Transverse colon (tissue), 4 donors: Measurements from ENCODE around the gene UBR7.

Experiments
- EP300 ChIP-seq: sonication (generic); formaldehyde crosslinking; IDR thresholded peaks from one replicate; pipeline ENCODE4 v1.6.1; 2017; ENCODE audit warnings: antibody characterized with exemption, low read depth
- POLR2A ChIP-seq: fragments of 450-650 bp; IDR thresholded peaks from one replicate; pipeline ENCODE4 v1.6.1; 2016; ENCODE audit warnings: antibody characterized with exemption, mild to moderate bottlenecking, moderate library complexity
- POLR2AphosphoS5 ChIP-seq, 3 donors: sonication (generic); formaldehyde crosslinking; IDR thresholded peaks; one replicate each; pipeline ENCODE4 v1.6.1; 2016; ENCODE audit warnings: antibody characterized with exemption in 3 of 3
- TF ChIP-seq, protein P1 (sequence below), 5 experiments: fragments of 200-600 bp in 3 of 5; fragments of 450-650 bp in 2 of 5; sonication (generic) in 3 of 5; IDR thresholded peaks; 1 replicate in 2 of 5; 2 replicates in 3 of 5; pipeline ENCODE4 v1.5.1; 2016 to 2017; ENCODE audit warnings: antibody characterized with exemption in 5 of 5, inconsistent platforms in 3 of 5, mild to moderate bottlenecking in 2 of 5, moderate library complexity in 1 of 5

DNA sequence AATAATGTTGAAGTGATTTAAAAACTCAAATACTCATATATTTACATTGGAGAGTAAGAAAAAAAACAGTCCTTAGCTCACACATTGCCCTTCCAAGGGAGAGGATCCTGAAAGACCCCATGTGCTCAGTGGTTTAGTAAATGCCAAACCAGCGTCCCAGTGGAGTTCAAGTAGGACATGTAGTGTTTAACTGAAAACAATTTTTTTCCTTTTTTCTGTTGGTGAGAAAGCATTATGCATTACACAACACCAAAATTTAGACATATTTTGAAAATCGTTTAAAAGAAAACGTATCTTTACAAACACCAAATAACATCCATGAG is 33.6 kb downstream of the UBR7 start:
- TF ChIP-seq EP300 = no peak
- TF ChIP-seq POLR2A = no peak
- TF ChIP-seq, protein P1, sequence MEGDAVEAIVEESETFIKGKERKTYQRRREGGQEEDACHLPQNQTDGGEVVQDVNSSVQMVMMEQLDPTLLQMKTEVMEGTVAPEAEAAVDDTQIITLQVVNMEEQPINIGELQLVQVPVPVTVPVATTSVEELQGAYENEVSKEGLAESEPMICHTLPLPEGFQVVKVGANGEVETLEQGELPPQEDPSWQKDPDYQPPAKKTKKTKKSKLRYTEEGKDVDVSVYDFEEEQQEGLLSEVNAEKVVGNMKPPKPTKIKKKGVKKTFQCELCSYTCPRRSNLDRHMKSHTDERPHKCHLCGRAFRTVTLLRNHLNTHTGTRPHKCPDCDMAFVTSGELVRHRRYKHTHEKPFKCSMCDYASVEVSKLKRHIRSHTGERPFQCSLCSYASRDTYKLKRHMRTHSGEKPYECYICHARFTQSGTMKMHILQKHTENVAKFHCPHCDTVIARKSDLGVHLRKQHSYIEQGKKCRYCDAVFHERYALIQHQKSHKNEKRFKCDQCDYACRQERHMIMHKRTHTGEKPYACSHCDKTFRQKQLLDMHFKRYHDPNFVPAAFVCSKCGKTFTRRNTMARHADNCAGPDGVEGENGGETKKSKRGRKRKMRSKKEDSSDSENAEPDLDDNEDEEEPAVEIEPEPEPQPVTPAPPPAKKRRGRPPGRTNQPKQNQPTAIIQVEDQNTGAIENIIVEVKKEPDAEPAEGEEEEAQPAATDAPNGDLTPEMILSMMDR (IDR thresholded peaks at IDR 0.05) = no peak
- no peak for TF ChIP-seq POLR2AphosphoS5 (IDR thresholded peaks at IDR 0.05)
